Endodermal cell (in vitro differentiated cells): ENCODE measurements around the gene SLC25A21. TPM values are rescaled to one million over a fixed set of nuclear protein-coding genes. Genes with fewer than 3 reads are reported as not detected.

Source experiments
- DNase-seq: peaks from one replicate; pipeline ENCODE4 v3.0.0-alpha.2; 2017
- H3K27ac ChIP-seq: 2 replicates; pipeline ENCODE4 v1.5.1; 2013; ENCODE audit warnings: mild to moderate bottlenecking, low read depth, low read length, moderate library complexity
- H3K27me3 ChIP-seq: 2 replicates; pipeline ENCODE4 v1.6.1; 2013; ENCODE audit warnings: mild to moderate bottlenecking, low read length, moderate library complexity; ENCODE audit not compliant: insufficient read depth, control insufficient read depth, poor library complexity, severe bottlenecking
- H3K36me3 ChIP-seq: 2 replicates; pipeline ENCODE4 v1.7.0; 2013; ENCODE audit warnings: mild to moderate bottlenecking, low read length, moderate library complexity; ENCODE audit not compliant: control insufficient read depth, insufficient read depth
- H3K4me1 ChIP-seq: one replicate; pipeline ENCODE4 v1.7.0; 2013; ENCODE audit warnings: low read length; ENCODE audit not compliant: control insufficient read depth, insufficient read depth
- H3K4me3 ChIP-seq: 2 replicates; pipeline ENCODE4 v1.5.1; 2013; ENCODE audit warnings: mild to moderate bottlenecking, low read length, moderate library complexity
- H3K9ac ChIP-seq: 2 replicates; pipeline ENCODE4 v1.6.1; 2013; ENCODE audit warnings: mild to moderate bottlenecking, low read length, moderate library complexity; ENCODE audit not compliant: poor library complexity, severe bottlenecking; ENCODE audit errors: extremely low read depth
- H3K9me3 ChIP-seq: 2 replicates; pipeline ENCODE4 v1.6.1; 2013; ENCODE audit warnings: mild to moderate bottlenecking, low read length, moderate library complexity; ENCODE audit not compliant: control insufficient read depth
- H3K27ac Mint-ChIP-seq: 2 replicates; pipeline ENCODE4 v1.8.0; 2020; ENCODE audit warnings: mixed read lengths
- H3K27me3 Mint-ChIP-seq: 2 replicates; pipeline ENCODE4 v1.8.0; 2021; ENCODE audit warnings: mild to moderate bottlenecking, mixed read lengths; ENCODE audit not compliant: insufficient read depth
- H3K36me3 Mint-ChIP-seq: 2 replicates; pipeline ENCODE4 v1.8.0; 2020; ENCODE audit warnings: low read depth, mixed read lengths
- H3K4me1 Mint-ChIP-seq: 2 replicates; pipeline ENCODE4 v1.8.0; 2020; ENCODE audit warnings: mixed read lengths
- H3K4me3 Mint-ChIP-seq: 2 replicates; pipeline ENCODE4 v1.8.0; 2020; ENCODE audit warnings: mild to moderate bottlenecking, moderate library complexity, mixed read lengths
- H3K9me3 Mint-ChIP-seq: 2 replicates; pipeline ENCODE4 v1.8.0; 2020; ENCODE audit warnings: mild to moderate bottlenecking, mixed read lengths
- WGBS, 2 experiments: methylation state at CpG; one replicate each; pipeline versions ENCODE4 v1.1.5 to v1.1.7; 2013; ENCODE audit warnings: missing lambda C conversion rate in 2 of 2, mixed read lengths in 1 of 2; ENCODE audit not compliant: insufficient coverage in 1 of 2, insufficient read length in 1 of 2; 5-methylcytosine and 5-hydroxymethylcytosine counted together
- total RNA-seq, 2 donors: library from RNA; stranded (reverse); fragmentation: NEBNext Ultra II Directional in 1 of 2; extraction: Animal tissue kit (Norgen Biotek cat#: 25700) in 1 of 2; gene quantifications; 2 replicates in 1 of 2; 3 replicates in 1 of 2; pipeline ENCODE4 v1.2.1, GENCODE V29; 2021
- TF ChIP-seq, protein P1 (sequence below): fragments of 200-600 bp; sonication (generic); conservative IDR thresholded peaks from 2 replicates; pipeline ENCODE4 v1.5.0; 2021; ENCODE audit warnings: antibody characterized with exemption, mild to moderate bottlenecking

Gene SLC25A21
- total RNA-seq, 2 donors from 2014 or later = 1.9 TPM

- Histone ChIP-seq H3K9me3 (no peaks in the 10 kb centered on the region), H3K27ac (no peak overlapping the region), H3K27me3 (no peaks in the 10 kb centered on the region), H3K4me3 (no peak overlapping the region), H3K36me3 (no peaks in the 10 kb centered on the region), H3K9ac (no peak overlapping the region), H3K4me1 (peaks cover 10% of the 10 kb centered on the region)
- no peaks in the 10 kb centered on the region for H3K9me3 Mint-ChIP-seq
- no peaks in the 10 kb centered on the region for H3K36me3 Mint-ChIP-seq
- TF ChIP-seq, protein P1, sequence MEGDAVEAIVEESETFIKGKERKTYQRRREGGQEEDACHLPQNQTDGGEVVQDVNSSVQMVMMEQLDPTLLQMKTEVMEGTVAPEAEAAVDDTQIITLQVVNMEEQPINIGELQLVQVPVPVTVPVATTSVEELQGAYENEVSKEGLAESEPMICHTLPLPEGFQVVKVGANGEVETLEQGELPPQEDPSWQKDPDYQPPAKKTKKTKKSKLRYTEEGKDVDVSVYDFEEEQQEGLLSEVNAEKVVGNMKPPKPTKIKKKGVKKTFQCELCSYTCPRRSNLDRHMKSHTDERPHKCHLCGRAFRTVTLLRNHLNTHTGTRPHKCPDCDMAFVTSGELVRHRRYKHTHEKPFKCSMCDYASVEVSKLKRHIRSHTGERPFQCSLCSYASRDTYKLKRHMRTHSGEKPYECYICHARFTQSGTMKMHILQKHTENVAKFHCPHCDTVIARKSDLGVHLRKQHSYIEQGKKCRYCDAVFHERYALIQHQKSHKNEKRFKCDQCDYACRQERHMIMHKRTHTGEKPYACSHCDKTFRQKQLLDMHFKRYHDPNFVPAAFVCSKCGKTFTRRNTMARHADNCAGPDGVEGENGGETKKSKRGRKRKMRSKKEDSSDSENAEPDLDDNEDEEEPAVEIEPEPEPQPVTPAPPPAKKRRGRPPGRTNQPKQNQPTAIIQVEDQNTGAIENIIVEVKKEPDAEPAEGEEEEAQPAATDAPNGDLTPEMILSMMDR = no peak
- H3K27ac Mint-ChIP-seq = no peak overlapping the region
- WGBS, 2 experiments = 58 to 85% methylated on average over 2 to 3 of the region's 3 CpGs
- no peak overlapping the region for H3K4me3 Mint-ChIP-seq
- peaks cover 13% of the 10 kb centered on the region for H3K4me1 Mint-ChIP-seq
- DNase-seq = peak; percentile 59
- H3K27me3 Mint-ChIP-seq = no peaks in the 10 kb centered on the region
Observed at GRCh38 chr14:37060496-37061260, 111.7 kb downstream of the SLC25A21 start.

DNA sequence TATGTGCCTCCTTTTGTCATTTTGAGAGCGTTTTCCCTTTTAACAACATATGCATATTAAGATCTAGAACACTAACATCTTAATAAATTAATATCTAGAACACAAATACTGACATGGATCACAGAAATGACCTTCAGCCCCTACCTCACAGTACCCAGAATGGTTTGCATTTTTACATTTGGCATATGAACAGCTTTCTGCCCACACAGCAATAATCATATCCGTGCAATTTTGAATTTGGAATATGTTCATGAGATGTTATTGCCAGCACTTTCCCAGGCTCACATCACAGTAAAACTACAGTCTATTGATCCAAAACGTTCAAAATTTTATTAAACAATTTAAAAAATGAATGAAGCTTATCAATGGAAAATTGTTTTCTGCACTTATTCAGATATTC is 114.6 kb downstream of the SLC25A21 start:
- TF ChIP-seq, protein P1 = no peak
- no peak overlapping the region for H3K9ac ChIP-seq
- peaks cover 10% of the 10 kb centered on the region for H3K4me1 ChIP-seq
- Mint-ChIP-seq H3K36me3 (no peaks in the 10 kb centered on the region), H3K4me1 (peaks cover 13% of the 10 kb centered on the region), H3K4me3 (no peak overlapping the region), H3K27me3 (no peaks in the 10 kb centered on the region), H3K9me3 (no peaks in the 10 kb centered on the region), H3K27ac (no peak overlapping the region)
- no peak overlapping the region for H3K4me3 ChIP-seq
- H3K27me3 ChIP-seq = no peaks in the 10 kb centered on the region
- peaks cover 11% of the 10 kb centered on the region for H3K9me3 ChIP-seq
- no peaks in the 10 kb centered on the region for H3K36me3 ChIP-seq
- no peak for DNase-seq
- WGBS, 2 experiments = 71 to 93% methylated on average over 2 to 3 of the region's 3 CpGs
- H3K27ac ChIP-seq = no peak overlapping the region

DNA sequence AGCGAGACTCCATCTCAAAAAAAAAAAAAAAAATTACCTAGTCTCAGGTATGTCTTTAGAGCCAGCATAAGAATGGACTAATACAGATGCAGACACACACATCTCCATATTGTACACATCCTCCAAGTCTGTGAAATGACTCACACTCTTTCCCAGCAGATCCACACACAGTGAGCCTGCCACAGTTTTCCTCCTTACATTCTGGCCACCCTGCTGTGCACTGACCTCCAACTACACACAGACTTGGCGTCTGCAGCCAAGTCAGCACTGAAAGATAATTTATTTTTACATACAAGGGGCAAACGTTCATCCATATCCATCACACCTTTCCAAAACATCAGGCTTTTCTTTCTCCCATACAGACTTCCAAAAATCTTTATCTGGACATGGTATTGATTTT is 115.9 kb downstream of the SLC25A21 start:
- no peak for DNase-seq

More for the DNA sequence above, 115.9 kb downstream of the SLC25A21 start:
- H3K36me3 Mint-ChIP-seq = no peaks in the 10 kb centered on the region
- H3K27me3 ChIP-seq = no peaks in the 10 kb centered on the region
- H3K4me1 ChIP-seq = peaks cover 10% of the 10 kb centered on the region
- no peaks in the 10 kb centered on the region for H3K36me3 ChIP-seq
- H3K9ac ChIP-seq = no peak overlapping the region
- peaks cover 13% of the 10 kb centered on the region for H3K4me1 Mint-ChIP-seq
- no peak overlapping the region for H3K4me3 ChIP-seq
- H3K27ac Mint-ChIP-seq = no peak overlapping the region
- H3K27ac ChIP-seq = no peak overlapping the region
- TF ChIP-seq, protein P1 = no peak
- H3K27me3 Mint-ChIP-seq = no peaks in the 10 kb centered on the region
- H3K4me3 Mint-ChIP-seq = no peak overlapping the region
- 78 to 100% methylated on average over 1 to 3 of the region's 3 CpGs for WGBS, 2 experiments
- peaks cover 11% of the 10 kb centered on the region for H3K9me3 ChIP-seq
- H3K9me3 Mint-ChIP-seq = no peaks in the 10 kb centered on the region
